ENCODE results near the gene OR51B2. TPM values are rescaled to one million over a fixed set of nuclear protein-coding genes. Genes with fewer than 3 reads are reported as not detected.

OR51B2 gene
- total and polyA plus RNA-seq, 2 donors (not counting 1 experiment from before 2014, with no cell fraction given) = not detected

DNA sequence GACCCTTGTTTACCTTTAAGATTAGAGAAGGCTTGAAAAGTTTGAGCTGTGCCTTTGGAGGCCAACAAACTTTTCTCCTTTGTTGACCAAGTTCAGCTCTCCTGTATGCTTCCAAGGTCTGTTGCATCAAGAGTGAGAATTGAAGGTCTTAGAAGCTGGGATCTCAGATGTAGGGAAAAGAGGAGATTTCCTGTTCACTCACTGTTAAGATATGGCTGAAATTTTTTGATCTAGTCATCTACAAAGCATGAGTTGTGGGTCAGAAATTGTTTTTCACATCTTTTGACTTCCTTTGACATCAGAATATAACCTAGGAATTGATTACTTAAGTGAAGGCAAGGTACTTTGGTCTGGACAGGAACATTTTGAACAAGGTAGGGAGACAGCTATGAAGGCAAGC, 34.4 kb downstream of the OR51B2 start:
- H3K9me3 ChIP-seq (ENCODE audit: control insufficient read depth, insufficient read depth, low read depth, low read length) = no peaks in the 10 kb centered on the region
- no peak overlapping the region for H3K9ac ChIP-seq (ENCODE audit: insufficient read depth, low read length)
- H3K27ac ChIP-seq (ENCODE audit: insufficient read depth, low read length) = no peak overlapping the region

DNA sequence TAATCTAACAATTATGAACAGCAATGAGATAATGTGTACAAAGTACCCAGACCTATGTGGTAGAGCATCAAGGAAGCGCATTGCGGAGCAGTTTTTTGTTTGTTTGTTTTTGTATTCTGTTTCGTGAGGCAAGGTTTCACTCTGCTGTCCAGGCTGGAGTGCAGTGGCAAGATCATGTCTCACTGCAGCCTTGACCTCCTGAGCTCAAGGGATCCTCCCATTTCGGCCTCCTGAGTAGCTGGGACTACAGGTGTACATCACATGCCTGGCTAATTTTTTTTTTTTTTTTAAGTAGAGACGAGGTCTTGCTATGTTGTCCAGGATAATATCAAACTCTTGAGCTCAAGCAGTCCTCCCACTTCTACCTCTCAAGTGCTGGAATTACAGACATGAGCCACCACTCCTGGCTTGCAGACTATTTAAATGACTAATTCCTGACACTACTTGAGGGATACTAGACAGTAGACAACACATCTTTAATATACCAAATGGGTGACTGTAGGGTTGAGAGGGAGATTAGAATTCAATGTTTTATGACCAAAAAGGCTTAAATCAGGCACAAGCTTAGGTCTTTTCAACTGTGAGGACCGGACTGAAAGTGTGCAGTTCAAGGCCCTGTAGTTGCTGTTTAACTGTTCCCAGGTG, 35.1 kb downstream of the OR51B2 start:
- Histone ChIP-seq H3K4me3 (replicated peaks in 1 of 4; ENCODE audit: control extremely low read depth in 1 of 4, insufficient read depth in 1 of 4, low read depth in 3 of 4, low read length in 4 of 4) (no peak overlapping the region), H3K9ac (ENCODE audit: insufficient read depth, low read length) (no peak overlapping the region), H3K4me2 (ENCODE audit: extremely low read depth, insufficient read depth, low read length) (no peak overlapping the region), H3K27me3 (ENCODE audit: control insufficient read depth, insufficient read depth, low read length) (no peaks in the 10 kb centered on the region), H2AFZ (ENCODE audit: low read length) (no peak overlapping the region), H4K20me1 (ENCODE audit: control insufficient read depth, extremely low read depth, insufficient read depth, low read length) (no peaks in the 10 kb centered on the region), H3K9me3 (ENCODE audit: control insufficient read depth, insufficient read depth, low read depth, low read length) (no peaks in the 10 kb centered on the region), H3K4me1 (ENCODE audit: control insufficient read depth, extremely low read depth, insufficient read depth, low read length) (peaks cover 2% of the 10 kb centered on the region), H3K27ac (ENCODE audit: insufficient read depth, low read length) (no peak overlapping the region), H3K79me2 (ENCODE audit: control insufficient read depth, insufficient read depth, low read length) (no peaks in the 10 kb centered on the region), H3K36me3 (ENCODE audit: control insufficient read depth, insufficient read depth, low read length) (no peaks in the 10 kb centered on the region)
- no peak for TF ChIP-seq EZH2 (IDR thresholded peaks at IDR 0.05; ENCODE audit: low read length, missing control alignments)
- TF ChIP-seq, protein P1, sequence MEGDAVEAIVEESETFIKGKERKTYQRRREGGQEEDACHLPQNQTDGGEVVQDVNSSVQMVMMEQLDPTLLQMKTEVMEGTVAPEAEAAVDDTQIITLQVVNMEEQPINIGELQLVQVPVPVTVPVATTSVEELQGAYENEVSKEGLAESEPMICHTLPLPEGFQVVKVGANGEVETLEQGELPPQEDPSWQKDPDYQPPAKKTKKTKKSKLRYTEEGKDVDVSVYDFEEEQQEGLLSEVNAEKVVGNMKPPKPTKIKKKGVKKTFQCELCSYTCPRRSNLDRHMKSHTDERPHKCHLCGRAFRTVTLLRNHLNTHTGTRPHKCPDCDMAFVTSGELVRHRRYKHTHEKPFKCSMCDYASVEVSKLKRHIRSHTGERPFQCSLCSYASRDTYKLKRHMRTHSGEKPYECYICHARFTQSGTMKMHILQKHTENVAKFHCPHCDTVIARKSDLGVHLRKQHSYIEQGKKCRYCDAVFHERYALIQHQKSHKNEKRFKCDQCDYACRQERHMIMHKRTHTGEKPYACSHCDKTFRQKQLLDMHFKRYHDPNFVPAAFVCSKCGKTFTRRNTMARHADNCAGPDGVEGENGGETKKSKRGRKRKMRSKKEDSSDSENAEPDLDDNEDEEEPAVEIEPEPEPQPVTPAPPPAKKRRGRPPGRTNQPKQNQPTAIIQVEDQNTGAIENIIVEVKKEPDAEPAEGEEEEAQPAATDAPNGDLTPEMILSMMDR (conservative IDR thresholded peaks at IDR 0.05 in 1 of 2, IDR thresholded peaks at IDR 0.05 in 1 of 2; ENCODE audit: low read depth in 1 of 2, low read length in 2 of 2) = no peak
- peak in 1 of 2 donors; percentile 49 for DNase-seq (ENCODE audit: low read depth in 2 of 2)

More for the DNA sequence above, 34.4 kb downstream of the OR51B2 start:
- H3K4me2 ChIP-seq (ENCODE audit: extremely low read depth, insufficient read depth, low read length) = no peak overlapping the region
- no peak overlapping the region for H3K4me3 ChIP-seq (replicated peaks in 1 of 4; ENCODE audit: control extremely low read depth in 1 of 4, insufficient read depth in 1 of 4, low read depth in 3 of 4, low read length in 4 of 4)
- TF ChIP-seq, protein P1 (conservative IDR thresholded peaks at IDR 0.05 in 1 of 2, IDR thresholded peaks at IDR 0.05 in 1 of 2; ENCODE audit: low read depth in 1 of 2, low read length in 2 of 2) = no peak
- no peak for TF ChIP-seq EZH2 (IDR thresholded peaks at IDR 0.05; ENCODE audit: low read length, missing control alignments)
- DNase-seq (ENCODE audit: low read depth in 2 of 2) = peak in 1 of 2 donors; percentile 12
- no peaks in the 10 kb centered on the region for H3K36me3 ChIP-seq (ENCODE audit: control insufficient read depth, insufficient read depth, low read length)
- H2AFZ ChIP-seq (ENCODE audit: low read length) = peak overlapping the region; percentile 33
- no peaks in the 10 kb centered on the region for H4K20me1 ChIP-seq (ENCODE audit: control insufficient read depth, extremely low read depth, insufficient read depth, low read length)
- H3K4me1 ChIP-seq (ENCODE audit: control insufficient read depth, extremely low read depth, insufficient read depth, low read length) = peaks cover 2% of the 10 kb centered on the region
- H3K79me2 ChIP-seq (ENCODE audit: control insufficient read depth, insufficient read depth, low read length) = no peaks in the 10 kb centered on the region
- no peaks in the 10 kb centered on the region for H3K27me3 ChIP-seq (ENCODE audit: control insufficient read depth, insufficient read depth, low read length)

DNA sequence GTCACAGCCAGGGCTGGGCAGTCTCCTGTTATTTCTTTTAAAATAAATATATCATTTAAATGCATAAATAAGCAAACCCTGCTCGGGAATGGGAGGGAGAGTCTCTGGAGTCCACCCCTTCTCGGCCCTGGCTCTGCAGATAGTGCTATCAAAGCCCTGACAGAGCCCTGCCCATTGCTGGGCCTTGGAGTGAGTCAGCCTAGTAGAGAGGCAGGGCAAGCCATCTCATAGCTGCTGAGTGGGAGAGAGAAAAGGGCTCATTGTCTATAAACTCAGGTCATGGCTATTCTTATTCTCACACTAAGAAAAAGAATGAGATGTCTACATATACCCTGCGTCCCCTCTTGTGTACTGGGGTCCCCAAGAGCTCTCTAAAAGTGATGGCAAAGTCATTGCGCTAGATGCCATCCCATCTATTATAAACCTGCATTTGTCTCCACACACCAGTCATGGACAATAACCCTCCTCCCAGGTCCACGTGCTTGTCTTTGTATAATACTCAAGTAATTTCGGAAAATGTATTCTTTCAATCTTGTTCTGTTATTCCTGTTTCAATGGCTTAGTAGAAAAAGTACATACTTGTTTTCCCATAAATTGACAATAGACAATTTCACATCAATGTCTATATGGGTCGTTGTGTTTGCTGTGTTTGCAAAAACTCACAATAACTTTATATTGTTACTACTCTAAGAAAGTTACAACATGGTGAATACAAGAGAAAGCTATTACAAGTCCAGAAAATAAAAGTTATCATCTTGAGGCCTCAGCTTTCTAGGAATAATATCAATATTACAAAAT, 35.8 kb downstream of the OR51B2 start:
- Histone ChIP-seq H3K9ac (ENCODE audit: insufficient read depth, low read length) (no peak overlapping the region), H3K27ac (ENCODE audit: insufficient read depth, low read length) (no peak overlapping the region)

More for the DNA sequence above, 35.8 kb downstream of the OR51B2 start:
- no peaks in the 10 kb centered on the region for H3K36me3 ChIP-seq (ENCODE audit: control insufficient read depth, insufficient read depth, low read length)
- no peak overlapping the region for H2AFZ ChIP-seq (ENCODE audit: low read length)
- H3K4me3 ChIP-seq (replicated peaks in 1 of 4; ENCODE audit: control extremely low read depth in 1 of 4, insufficient read depth in 1 of 4, low read depth in 3 of 4, low read length in 4 of 4) = no peak overlapping the region
- H3K9me3 ChIP-seq (ENCODE audit: control insufficient read depth, insufficient read depth, low read depth, low read length) = no peaks in the 10 kb centered on the region
- no peak overlapping the region for H3K4me2 ChIP-seq (ENCODE audit: extremely low read depth, insufficient read depth, low read length)
- DNase-seq (ENCODE audit: low read depth in 2 of 2) = peak; percentile 37 to 39
- TF ChIP-seq EZH2 (IDR thresholded peaks at IDR 0.05; ENCODE audit: low read length, missing control alignments) = no peak
- TF ChIP-seq, protein P1 (conservative IDR thresholded peaks at IDR 0.05 in 1 of 2, IDR thresholded peaks at IDR 0.05 in 1 of 2; ENCODE audit: low read depth in 1 of 2, low read length in 2 of 2) = no peak
- peaks cover 2% of the 10 kb centered on the region for H3K4me1 ChIP-seq (ENCODE audit: control insufficient read depth, extremely low read depth, insufficient read depth, low read length)
- no peaks in the 10 kb centered on the region for H3K27me3 ChIP-seq (ENCODE audit: control insufficient read depth, insufficient read depth, low read length)
- no peaks in the 10 kb centered on the region for H4K20me1 ChIP-seq (ENCODE audit: control insufficient read depth, extremely low read depth, insufficient read depth, low read length)
- no peaks in the 10 kb centered on the region for H3K79me2 ChIP-seq (ENCODE audit: control insufficient read depth, insufficient read depth, low read length)

Measured in fibroblast of lung (primary cell).